GM12873 (cell line): ENCODE measurements around the gene PDE6A.

Source experiments
- TF ChIP-seq, protein P1 (sequence below): IDR thresholded peaks from 2 replicates; pipeline ENCODE4 v1.5.1; 2012; ENCODE audit warnings: low read depth, mild to moderate bottlenecking, moderate library complexity, low read length, control low read depth; ENCODE audit not compliant: insufficient read depth; ENCODE audit errors: missing control alignments

PDE6A gene

GRCh38 chr5:149878371-149878770, 66.2 kb downstream of the PDE6A start:
- TF ChIP-seq, protein P1, sequence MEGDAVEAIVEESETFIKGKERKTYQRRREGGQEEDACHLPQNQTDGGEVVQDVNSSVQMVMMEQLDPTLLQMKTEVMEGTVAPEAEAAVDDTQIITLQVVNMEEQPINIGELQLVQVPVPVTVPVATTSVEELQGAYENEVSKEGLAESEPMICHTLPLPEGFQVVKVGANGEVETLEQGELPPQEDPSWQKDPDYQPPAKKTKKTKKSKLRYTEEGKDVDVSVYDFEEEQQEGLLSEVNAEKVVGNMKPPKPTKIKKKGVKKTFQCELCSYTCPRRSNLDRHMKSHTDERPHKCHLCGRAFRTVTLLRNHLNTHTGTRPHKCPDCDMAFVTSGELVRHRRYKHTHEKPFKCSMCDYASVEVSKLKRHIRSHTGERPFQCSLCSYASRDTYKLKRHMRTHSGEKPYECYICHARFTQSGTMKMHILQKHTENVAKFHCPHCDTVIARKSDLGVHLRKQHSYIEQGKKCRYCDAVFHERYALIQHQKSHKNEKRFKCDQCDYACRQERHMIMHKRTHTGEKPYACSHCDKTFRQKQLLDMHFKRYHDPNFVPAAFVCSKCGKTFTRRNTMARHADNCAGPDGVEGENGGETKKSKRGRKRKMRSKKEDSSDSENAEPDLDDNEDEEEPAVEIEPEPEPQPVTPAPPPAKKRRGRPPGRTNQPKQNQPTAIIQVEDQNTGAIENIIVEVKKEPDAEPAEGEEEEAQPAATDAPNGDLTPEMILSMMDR, result no peak

DNA sequence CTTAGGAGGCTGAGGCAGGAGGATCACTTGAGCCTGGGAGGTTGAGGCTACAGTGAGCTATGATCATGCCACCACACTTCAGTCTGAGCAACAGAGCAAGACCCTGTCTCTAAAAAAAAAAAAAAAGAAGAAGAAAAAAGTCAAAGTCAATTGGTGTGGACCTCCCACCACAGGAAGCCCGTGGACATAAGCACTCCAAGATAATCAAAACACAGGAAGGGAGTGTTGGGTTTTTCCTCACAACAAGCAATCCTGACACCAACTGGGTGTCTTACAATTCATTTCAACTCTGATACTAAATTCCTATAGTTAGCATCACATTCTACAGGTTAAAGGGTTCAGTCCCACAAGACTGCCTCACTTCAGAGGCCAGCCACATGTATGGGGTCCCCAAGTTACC, 70.7 kb downstream of the PDE6A start:
- TF ChIP-seq, protein P1, result no peak

DNA sequence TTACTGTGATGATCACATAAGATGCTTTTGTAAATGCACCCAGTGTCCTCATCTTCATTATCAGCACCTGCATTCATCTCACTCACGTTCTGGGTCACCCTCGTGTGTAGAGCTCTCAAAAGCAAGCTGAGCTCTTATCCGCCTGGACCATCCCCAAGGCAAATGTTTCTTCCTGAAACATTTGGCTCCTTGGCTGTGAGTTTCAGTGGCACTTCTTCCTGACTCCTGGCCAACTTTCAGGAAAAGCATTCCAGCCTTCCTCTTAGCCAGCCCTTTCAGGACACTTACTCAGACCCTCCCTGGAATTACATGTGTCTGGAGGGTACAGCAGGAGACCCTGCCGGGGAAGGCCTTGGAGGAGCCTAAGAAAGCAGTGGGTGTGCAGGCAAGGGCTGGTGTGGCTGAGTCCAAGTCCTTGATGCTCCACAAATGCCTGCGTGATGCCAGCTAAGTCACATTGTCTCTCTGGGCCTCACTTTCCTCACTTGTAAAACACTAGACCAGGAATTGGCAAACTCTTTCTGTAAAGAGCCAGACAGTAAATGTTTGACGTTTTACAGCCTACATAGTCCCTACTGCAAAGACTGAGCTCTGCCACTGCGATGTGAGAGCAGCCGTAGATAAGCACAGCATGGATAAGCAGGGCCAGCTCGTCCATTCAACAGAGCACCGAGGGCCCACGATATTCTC, 72.1 kb downstream of the PDE6A start:
- TF ChIP-seq, protein P1, result no peak

- TF ChIP-seq, protein P1, result no peak
These were observed 73.1 kb downstream of the PDE6A start for GRCh38 chr5:149871471-149871870.

GRCh38 chr5:149870697-149871096, 73.9 kb downstream of the PDE6A start:
- TF ChIP-seq, protein P1, result no peak

GRCh38 chr5:149870232-149870631, 74.4 kb downstream of the PDE6A start:
- TF ChIP-seq, protein P1, result no peak

DNA sequence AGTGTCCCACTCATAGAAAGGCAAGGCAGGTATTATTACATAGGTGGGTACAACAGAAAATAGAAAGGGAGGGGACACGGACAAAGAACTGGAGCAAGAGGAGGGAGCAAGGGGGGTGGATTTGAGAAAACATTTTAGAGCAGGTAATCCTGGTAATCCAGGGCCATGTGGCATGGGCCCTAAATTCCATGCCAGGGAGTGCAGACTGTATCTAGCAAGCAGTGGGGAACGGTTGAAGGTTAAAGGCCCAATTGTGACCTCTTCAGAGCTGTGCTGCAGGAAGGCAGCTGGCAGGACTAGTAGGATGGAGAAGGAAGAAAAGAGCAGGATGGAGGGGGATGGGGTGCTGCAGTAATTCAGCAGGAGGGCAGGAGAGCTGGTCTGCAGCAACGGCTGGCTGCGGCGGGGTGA, 75.2 kb downstream of the PDE6A start:
- TF ChIP-seq, protein P1, result no peak
